ENCODE data around the gene TEFM. TPM values are rescaled to one million over a fixed set of nuclear protein-coding genes. Genes with fewer than 3 reads are reported as not detected.
A peak's percentile ranks its signal among the peaks of the same experiment; 100 is the strongest.

TEFM gene
- total and polyA plus RNA-seq, 8 donors: 3.2 to 6.9 (median 5.5) TPM

DNA sequence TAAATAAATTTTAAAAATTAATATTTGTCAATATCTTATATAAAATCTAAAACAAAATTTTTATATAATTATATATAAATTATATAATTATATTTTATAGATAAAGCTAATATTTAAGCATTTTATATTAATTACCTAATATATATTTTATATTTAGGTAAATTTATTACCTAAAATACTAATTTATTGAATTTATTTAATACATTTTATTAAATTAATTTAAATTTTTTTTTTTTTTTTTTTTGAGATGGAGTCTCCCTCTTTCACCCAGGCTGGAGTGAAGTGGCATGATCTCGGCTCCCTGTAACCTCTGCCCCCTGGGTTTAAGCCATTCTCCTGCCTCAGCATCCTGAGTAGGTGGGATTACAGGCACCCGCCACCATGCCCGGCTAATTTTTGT lies 51.9 kb downstream of the TEFM start:
- no peak for ATAC-seq
- peak; percentile 95 for FAIRE-seq

More for the DNA sequence above, 51.9 kb downstream of the TEFM start:
- 96 to 100% methylated on average over 3 of the region's 3 CpGs for WGBS, 2 donors
- H3K27ac ChIP-seq: no peak overlapping the region
- H3K9me3 ChIP-seq: no peaks in the 10 kb centered on the region
- H3K4me3 ChIP-seq: no peak overlapping the region
- DNase-seq: no peak
- no peaks in the 10 kb centered on the region for H3K36me3 ChIP-seq
- TF ChIP-seq, protein P1, sequence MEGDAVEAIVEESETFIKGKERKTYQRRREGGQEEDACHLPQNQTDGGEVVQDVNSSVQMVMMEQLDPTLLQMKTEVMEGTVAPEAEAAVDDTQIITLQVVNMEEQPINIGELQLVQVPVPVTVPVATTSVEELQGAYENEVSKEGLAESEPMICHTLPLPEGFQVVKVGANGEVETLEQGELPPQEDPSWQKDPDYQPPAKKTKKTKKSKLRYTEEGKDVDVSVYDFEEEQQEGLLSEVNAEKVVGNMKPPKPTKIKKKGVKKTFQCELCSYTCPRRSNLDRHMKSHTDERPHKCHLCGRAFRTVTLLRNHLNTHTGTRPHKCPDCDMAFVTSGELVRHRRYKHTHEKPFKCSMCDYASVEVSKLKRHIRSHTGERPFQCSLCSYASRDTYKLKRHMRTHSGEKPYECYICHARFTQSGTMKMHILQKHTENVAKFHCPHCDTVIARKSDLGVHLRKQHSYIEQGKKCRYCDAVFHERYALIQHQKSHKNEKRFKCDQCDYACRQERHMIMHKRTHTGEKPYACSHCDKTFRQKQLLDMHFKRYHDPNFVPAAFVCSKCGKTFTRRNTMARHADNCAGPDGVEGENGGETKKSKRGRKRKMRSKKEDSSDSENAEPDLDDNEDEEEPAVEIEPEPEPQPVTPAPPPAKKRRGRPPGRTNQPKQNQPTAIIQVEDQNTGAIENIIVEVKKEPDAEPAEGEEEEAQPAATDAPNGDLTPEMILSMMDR (IDR thresholded peaks at IDR 0.05): no peak
- no peaks in the 10 kb centered on the region for H3K4me1 ChIP-seq
- intact Hi-C loops (cut with DNase I): no loop called here
- no peaks in the 10 kb centered on the region for H3K27me3 ChIP-seq

Other genes with a start within 250 kb of the TEFM start
- gene CRLF3, start 81.5 kb downstream of the TEFM start, total RNA-seq: 1 to 10 TPM; 2.6 to 8.0 (median 3.2) TPM
- 1 to 10 TPM; 2.5 to 2.7 TPM for gene CRLF3, start 81.5 kb downstream of the TEFM start, polyA plus RNA-seq
- gene ATAD5, start 74.3 kb downstream of the TEFM start, total RNA-seq: under 1 TPM; 0.35 to 0.95 (median 0.55) TPM
- under 1 TPM; 0.19 to 0.49 TPM for gene ATAD5, start 74.3 kb downstream of the TEFM start, polyA plus RNA-seq
- 10 to 100 TPM in 1 of 6 donors, 1 to 10 TPM in 5; 2.1 to 13.3 (median 3.3) TPM for gene ADAP2, start 15.7 kb upstream of the TEFM start, total RNA-seq
- gene ADAP2, start 15.7 kb upstream of the TEFM start, polyA plus RNA-seq: 1 to 10 TPM; 2.7 to 3.9 TPM
- gene RNF135, start 64.8 kb upstream of the TEFM start, total RNA-seq: 10 to 100 TPM in 1 of 6 donors, 1 to 10 TPM in 5; 8.2 to 10.9 (median 8.6) TPM
- 1 to 10 TPM; 6.6 to 7.2 TPM for gene RNF135, start 64.8 kb upstream of the TEFM start, polyA plus RNA-seq
- 10 to 100 TPM; 22.9 to 38.4 (median 30.2) TPM for gene NF1, start 188.7 kb upstream of the TEFM start, total RNA-seq
- gene NF1, start 188.7 kb upstream of the TEFM start, polyA plus RNA-seq: 10 to 100 TPM in 1 of 2 donors, 1 to 10 TPM in 1; 6.6 to 11.2 TPM

Measured in pancreas (tissue), 10 donors.